ENCODE data around the gene EEF1A2.

Gene EEF1A2

GRCh38 chr20:63498960-63499337 is at the start of gene EEF1A2:
TSS of gene EEF1A2 (minus strand) at chr20:63499083. CDS start at chr20:63497763, 1,320 bp downstream.
- DNase-seq, result peak in 1 of 2 experiments; percentile 85

- DNase-seq, result no peak
Measured at GRCh38 chr20:63548542-63548941, 49.7 kb upstream of the EEF1A2 start.

GRCh38 chr20:63547725-63548480 is 49.0 kb upstream of the EEF1A2 start, which contains the start of gene SRMS:
TSS of gene SRMS (minus strand) at chr20:63547749. CDS start at chr20:63547463, 286 bp downstream.
- DNase-seq, result no peak

- DNase-seq, result no peak
Measured at GRCh38 chr20:63546956-63547724, 48.3 kb upstream of the EEF1A2 start.

- DNase-seq, result no peak
Measured at GRCh38 chr20:63546256-63546955, 47.5 kb upstream of the EEF1A2 start.

- DNase-seq, result peak; percentile 51 to 76
Measured at GRCh38 chr20:63545814-63546213, 46.9 kb upstream of the EEF1A2 start.

GRCh38 chr20:63544958-63545516 is 46.2 kb upstream of the EEF1A2 start:
- DNase-seq, result peak in 1 of 2 experiments; percentile 41

- DNase-seq, result no peak
Measured at GRCh38 chr20:63544241-63544957, 45.5 kb upstream of the EEF1A2 start.

GRCh38 chr20:63543733-63544132 is 44.9 kb upstream of the EEF1A2 start:
- no peak for DNase-seq

- DNase-seq, result no peak
Measured at GRCh38 chr20:63543131-63543530, 44.2 kb upstream of the EEF1A2 start.

- no peak for DNase-seq
Measured at GRCh38 chr20:63542696-63543095, 43.8 kb upstream of the EEF1A2 start.

- peak in 1 of 2 experiments; percentile 49 for DNase-seq
Measured at GRCh38 chr20:63542031-63542559, 43.2 kb upstream of the EEF1A2 start.

- DNase-seq, result no peak
Measured at GRCh38 chr20:63541371-63541770, 42.5 kb upstream of the EEF1A2 start.

GRCh38 chr20:63540417-63541186 is 41.7 kb upstream of the EEF1A2 start:
- DNase-seq, result no peak

- no peak for DNase-seq
Measured at GRCh38 chr20:63539441-63540370, 40.8 kb upstream of the EEF1A2 start.

GRCh38 chr20:63539092-63539430 is 40.2 kb upstream of the EEF1A2 start:
- DNase-seq, result no peak

GRCh38 chr20:63538204-63539091 is 39.6 kb upstream of the EEF1A2 start:
- peak in 1 of 2 experiments; percentile 55 for DNase-seq

- DNase-seq, result peak; percentile 77 to 93
Measured at GRCh38 chr20:63537525-63538203, 38.8 kb upstream of the EEF1A2 start.
